HG03045 (cell line): Measurements from ENCODE around the gene AEN.

Experiments used
- ATAC-seq: cut with Tn5 transposase; IDR thresholded peaks from one replicate; pipeline ENCODE4 v1.9.1; 2021; ENCODE audit warnings: mild to moderate bottlenecking, moderate library complexity; ENCODE audit not compliant: unreplicated experiment

Gene AEN

DNA sequence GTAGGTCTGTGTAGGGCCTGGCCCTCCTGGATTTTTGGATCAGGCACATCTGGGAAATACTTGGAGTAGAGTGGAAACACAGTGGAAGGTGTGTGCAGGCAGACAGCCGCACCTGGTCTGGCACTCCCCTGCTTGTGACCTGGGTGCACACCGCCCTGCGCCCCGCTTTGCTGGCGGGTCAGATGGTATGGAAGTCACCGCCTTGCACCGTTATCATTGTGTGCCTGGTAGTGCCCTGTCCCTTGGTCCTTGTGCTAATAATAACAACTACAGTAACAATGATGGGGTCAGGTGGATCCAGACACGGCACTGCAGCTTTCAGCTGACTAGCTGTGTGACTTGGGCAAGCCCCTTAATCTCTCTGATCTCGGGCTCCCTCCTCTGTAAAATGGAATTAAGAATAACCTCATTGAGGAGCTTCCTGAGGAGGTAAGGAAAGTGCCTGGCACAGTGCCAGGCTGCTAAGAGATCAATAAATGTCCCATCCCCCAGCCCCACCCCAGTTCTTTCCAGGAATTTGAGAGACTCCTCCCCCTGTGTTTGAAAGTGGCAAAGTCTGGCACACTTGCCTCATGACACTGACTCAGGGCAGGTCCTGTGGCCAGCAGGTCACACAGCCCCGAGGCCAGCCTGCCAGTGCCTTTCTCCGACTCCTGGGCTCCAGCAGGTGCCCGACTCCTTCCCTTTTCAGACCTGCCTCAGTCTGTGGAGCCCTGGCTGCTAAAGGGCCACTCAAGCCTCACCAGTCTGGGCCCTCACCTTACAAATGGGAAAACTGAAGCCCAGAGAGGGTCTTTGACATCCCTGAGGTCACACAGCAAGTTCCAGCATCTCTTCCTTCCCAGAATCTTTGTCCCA lies 27.4 kb downstream of the AEN start:
- no peak for ATAC-seq

DNA sequence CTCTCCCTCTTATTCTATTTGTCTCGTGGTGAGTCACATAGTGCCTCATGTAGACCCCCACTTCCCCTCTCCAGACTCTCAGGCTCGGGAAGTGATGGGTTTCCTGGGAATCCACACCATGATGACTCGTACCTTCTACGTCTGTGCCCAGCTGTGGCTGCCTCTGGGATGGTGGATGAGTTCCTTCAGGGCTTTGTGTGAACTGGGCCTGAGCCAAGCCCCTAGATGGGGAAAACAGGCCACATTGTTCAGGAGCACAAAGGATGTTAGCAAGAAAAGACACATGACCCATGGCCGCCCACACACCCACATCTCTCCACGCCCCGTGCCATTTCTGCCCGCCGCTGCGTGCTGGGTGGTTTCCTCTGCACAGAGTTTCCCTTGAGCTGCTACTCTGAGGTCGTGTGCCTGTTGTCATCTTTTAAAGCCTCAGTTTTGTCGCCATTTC lies 28.2 kb downstream of the AEN start:
- ATAC-seq = peak; percentile 62

- ATAC-seq = no peak
Observed at GRCh38 chr15:88649753-88650551, 28.8 kb downstream of the AEN start.

GRCh38 chr15:88650556-88650955 lies 29.4 kb downstream of the AEN start:
- no peak for ATAC-seq

DNA sequence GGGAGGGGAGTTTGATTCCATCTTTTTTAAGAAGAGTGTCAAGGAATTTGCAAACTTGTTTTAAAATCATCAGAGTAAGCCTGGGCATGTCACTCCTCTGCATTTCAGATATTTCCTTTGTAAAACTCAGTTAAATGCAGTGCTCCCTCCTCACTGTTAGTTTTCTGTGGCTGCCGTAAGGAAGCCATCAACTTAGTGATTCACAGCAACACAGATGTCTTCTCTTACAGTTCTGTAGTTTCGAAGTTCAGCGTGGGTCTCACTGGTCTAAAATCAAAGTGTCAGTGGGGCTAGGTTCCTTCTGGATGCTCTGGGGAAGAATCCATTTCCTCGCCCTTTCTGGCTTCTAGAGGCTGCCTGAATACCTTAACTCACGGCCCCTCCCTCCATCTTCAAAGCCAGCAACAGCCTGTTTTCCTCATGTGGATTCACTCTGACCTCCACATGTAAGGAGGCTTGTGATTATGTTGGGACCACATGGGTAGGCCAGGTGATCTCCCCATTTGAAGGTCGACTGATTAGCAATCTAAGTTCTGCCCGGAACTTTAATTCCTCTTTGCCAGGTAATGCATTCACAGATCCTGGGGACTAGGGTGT lies 30.1 kb downstream of the AEN start:
- no peak for ATAC-seq

DNA sequence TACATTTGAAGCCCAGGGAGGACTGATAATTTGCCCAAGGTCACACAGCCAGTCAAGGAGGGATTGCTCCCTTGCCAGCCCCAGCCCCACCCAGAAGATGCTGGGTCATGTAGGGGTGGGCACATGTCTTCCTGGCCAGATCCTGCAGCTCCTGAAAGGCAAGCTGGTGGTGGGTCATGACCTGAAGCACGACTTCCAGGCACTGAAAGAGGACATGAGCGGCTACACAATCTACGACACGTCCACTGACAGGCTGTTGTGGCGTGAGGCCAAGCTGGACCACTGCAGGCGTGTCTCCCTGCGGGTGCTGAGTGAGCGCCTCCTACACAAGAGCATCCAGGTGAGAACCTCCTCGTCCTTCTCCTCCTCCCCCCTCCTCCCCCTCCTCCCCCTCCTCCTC lies 30.8 kb downstream of the AEN start:
- no peak for ATAC-seq

DNA sequence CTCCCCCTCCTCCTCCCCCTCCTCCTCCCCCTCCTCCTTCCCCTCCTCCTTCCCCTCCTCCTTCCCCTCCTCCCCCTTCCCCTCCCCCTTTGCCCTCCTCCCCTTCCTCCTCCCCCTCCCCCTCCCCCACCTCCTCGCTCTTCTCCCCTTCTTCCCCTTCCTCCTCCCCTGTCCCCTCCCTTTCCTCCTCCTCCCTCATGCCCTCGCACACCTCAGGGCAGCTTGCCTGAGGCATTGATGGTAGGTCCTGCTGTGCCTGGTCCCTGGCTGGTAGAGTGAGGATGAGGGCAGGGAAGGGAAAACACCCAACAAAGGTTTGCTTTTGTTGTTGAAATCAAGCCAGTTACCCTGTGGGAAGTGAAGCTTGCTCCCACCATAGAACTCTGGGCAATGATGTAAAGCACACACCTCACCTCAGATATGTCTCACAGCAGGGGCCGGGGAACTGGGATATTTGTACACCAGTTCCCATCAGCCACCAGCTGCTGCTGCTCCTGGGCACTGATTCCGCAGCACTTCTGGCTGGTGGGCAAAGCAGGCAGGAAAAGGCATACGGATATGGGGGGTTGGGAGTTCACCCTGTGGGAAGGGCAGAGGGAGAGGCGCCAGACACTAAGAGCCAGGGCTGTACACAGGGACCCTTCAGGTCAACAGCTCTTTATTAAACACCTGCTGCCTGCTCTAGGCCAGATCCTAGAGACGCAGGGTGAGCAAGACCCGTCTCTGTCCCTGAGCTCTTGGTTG lies 31.5 kb downstream of the AEN start:
- ATAC-seq = no peak

DNA sequence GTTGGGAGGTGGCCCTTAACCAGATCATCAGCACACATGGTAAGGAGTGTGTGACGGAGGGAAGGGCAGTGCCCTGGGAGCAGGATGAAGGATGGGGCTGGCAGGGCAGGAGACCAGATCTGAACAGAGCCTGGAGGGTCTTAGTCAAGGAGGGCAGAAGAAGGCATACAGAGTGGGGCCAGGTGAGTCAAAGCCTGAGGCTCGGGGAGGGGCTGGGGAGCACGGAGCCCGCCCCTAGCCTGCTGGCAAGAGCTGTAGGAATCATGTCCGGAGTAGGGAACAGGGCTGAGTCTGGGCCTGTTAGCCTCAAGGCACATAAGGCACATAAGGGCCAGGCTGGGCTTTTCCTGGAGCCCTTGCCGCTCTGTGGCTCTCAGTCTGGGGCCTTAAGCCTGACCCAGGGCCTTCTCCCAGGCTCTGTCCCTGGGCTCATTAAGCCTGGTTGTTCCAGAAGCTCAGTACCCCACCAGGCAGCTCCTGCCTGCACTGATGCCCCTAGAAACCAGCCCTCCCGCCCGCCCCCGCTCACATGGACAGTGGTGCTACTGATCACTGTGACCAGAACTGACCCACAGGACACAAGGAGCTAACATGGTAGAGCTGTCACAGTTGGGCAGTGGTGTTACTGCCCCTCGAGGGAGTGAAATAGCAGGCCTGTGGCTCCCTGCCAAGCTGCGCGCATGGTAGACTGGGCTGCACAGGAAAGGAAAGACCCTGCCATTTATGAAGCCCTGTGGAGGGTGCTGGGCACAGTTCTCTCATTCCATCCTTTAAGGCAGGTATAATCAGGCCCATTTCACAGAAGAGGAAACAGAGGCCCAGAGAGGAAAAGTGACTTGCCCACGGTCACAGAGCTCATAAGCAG lies 32.3 kb downstream of the AEN start:
- ATAC-seq = no peak

GRCh38 chr15:88654430-88655102 lies 33.4 kb downstream of the AEN start:
- ATAC-seq = no peak

- no peak for ATAC-seq
Observed at GRCh38 chr15:88655103-88655553, 34.0 kb downstream of the AEN start.

- no peak for ATAC-seq
Observed at GRCh38 chr15:88655800-88656488, 34.8 kb downstream of the AEN start.

- ATAC-seq = peak; percentile 84
Observed at GRCh38 chr15:88656760-88657221, 35.7 kb downstream of the AEN start.

- no peak for ATAC-seq
Observed at GRCh38 chr15:88657326-88658069, 36.4 kb downstream of the AEN start.

DNA sequence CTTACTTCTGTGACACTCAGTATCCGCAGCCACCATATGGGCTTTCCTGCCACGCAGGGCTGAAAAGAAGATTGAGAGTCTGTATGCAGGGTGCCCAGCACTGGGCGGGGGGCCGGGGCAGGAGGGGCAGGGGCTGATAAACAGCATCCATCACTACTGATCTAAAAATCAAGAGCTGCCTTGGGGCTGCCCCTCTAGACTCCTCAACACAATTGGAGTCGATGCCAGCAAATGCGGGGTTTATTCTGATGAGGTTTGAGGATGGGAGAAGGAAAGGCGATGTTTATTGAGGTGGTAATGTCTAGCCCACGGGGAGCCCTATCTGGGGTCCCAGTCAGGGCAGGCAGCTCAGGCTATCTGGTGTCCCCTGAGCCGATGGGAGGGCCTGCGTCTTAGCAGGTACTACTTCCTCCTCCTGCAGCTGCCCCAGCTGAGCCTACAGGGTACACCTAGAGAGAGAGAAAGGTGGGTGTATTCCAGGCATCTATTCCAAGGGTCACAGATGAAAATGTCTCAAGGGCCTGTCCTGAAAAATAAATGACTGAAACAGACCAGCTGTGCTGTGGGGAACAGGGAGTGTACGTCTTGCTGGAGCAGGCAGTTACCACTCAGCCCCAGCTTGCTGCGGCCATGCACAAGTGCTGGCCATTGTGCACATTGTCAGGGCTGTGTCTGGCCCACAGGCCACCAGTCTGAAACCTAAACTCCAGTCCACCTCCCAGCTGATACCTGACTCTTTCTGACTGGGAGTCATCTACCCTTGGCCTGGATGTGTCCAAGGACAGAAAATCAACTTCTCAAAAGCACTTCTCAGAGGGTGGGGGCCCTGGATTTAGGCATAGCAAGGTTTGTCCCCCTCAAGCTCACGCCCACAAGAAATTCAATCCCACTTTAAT lies 37.2 kb downstream of the AEN start:
- ATAC-seq = no peak

- no peak for ATAC-seq
Observed at GRCh38 chr15:88658972-88659931, 38.1 kb downstream of the AEN start.
